Ovary (tissue), 9 donors: ENCODE data around the gene EGLN2. TPM values are rescaled to one million over a fixed set of nuclear protein-coding genes. Genes with fewer than 3 reads are reported as not detected.
A peak's percentile ranks its signal among the peaks of the same experiment; 100 is the strongest.
"Not testable (repeated sequence)": the region's sequence is repeated elsewhere in the genome, so short reads cannot be mapped to it uniquely, and the experiment has no call there.

Experiments used
- DNase-seq, 5 donors: peaks; one replicate each; pipeline ENCODE4 v3.0.0-alpha.2; 2019 to 2020
- H3K27ac ChIP-seq, 2 donors: fragments of 200-600 bp; one replicate each; pipeline versions ENCODE4 v1.5.1 to v1.8.0; 2019 to 2022
- H3K27me3 ChIP-seq: fragments of 200-600 bp; one replicate; pipeline ENCODE4 v1.8.0; 2022
- H3K36me3 ChIP-seq: fragments of 200-600 bp; sonication (generic); one replicate; pipeline ENCODE4 v1.5.1; 2019
- H3K4me1 ChIP-seq: one replicate; pipeline ENCODE4 v1.8.1; 2013; ENCODE audit warnings: mild to moderate bottlenecking, moderate library complexity; ENCODE audit not compliant: insufficient read depth
- H3K4me3 ChIP-seq: fragments of 200-600 bp; sonication (generic); one replicate; pipeline ENCODE4 v1.5.1; 2017
- H3K9me3 ChIP-seq, 2 donors: fragments of 200-600 bp in 1 of 2; sonication (generic) in 1 of 2; one replicate each; pipeline versions ENCODE4 v1.5.1 to v1.8.1; 2013 to 2019; ENCODE audit warnings: mild to moderate bottlenecking in 1 of 2, moderate library complexity in 1 of 2
- CTCF ChIP-seq, 3 donors: fragments of 450-650 bp in 2 of 3; fragments of 200-600 bp in 1 of 3; IDR thresholded peaks; one replicate each; pipeline versions ENCODE4 v1.5.1 to v1.8.0; 2016 to 2022; ENCODE audit warnings: antibody characterized with exemption in 3 of 3, mild to moderate bottlenecking in 1 of 3
- EP300 ChIP-seq: sonication (generic); formaldehyde crosslinking; IDR thresholded peaks from one replicate; pipeline ENCODE4 v1.6.1; 2017; ENCODE audit warnings: antibody characterized with exemption
- POLR2A ChIP-seq: fragments of 450-650 bp; IDR thresholded peaks from one replicate; pipeline ENCODE4 v1.6.1; 2017; ENCODE audit warnings: antibody characterized with exemption, mild to moderate bottlenecking, moderate library complexity
- WGBS, 3 donors: extraction: QIAGEN DNeasy Blood & Tissue Kit in 1 of 3; methylation state at CpG; one replicate each; pipeline versions ENCODE4 v1.1.5 to v1.1.7; 2013 to 2017; 5-methylcytosine and 5-hydroxymethylcytosine counted together
- intact Hi-C, 4 donors: fragments of 100-400 bp; cut with DNase I; formaldehyde crosslinking; loops; one replicate each; pipeline versions ENCODE4 v1.11.0 to v1.15.1; 2022 to 2023
- polyA plus RNA-seq, 2 donors: library from polyadenylated mRNA; stranded (reverse); fragments of 200-250 nt in 1 of 2; fragments of 350-450 nt in 1 of 2; fragmentation: Illumina TruSeq in 1 of 2; extraction: RNeasy Lipid Tissue Mini Kit (QIAGEN cat#74804) in 1 of 2; gene quantifications; one replicate each; pipeline ENCODE4 v1.2.3, GENCODE V29; 2013 to 2014
- total RNA-seq, 7 donors: library from RNA; depleted of rRNA in 2 of 7; stranded (reverse); fragments of >200 nt in 2 of 7; fragmentation: NEBNext Ultra II Directional in 3 of 7; extraction: Animal tissue kit (Norgen Biotek cat#: 25700) in 3 of 7; gene quantifications; one replicate each; pipeline versions ENCODE4 v1.1.0 to v1.2.4, GENCODE V29; 2016 to 2023
- donor health status: DM: no; HTN: no; CAD: no; lungs with moderate emphysema.
- donor health status: DM: no; HTN: no; CAD: no.
- donor health status: Bipolar disorder and iron deficiency.
- donor health status: DM: yes; HTN: yes; CAD: no.
- donor health status: DM: no; HTN: no; CAD: no.
- donor health status: DM: yes; HTN: yes; CAD: no.

Gene EGLN2
- total and polyA plus RNA-seq, 9 donors, result 43.6 to 121 (median 95.8) TPM

- H3K27ac ChIP-seq, H3K9me3 ChIP-seq, H3K27me3 ChIP-seq, H3K36me3 ChIP-seq, H3K4me3 ChIP-seq, intact Hi-C loops: not testable (repeated sequence)
- H3K4me1 ChIP-seq, result peaks cover 13% of the 10 kb centered on the region
- DNase-seq, result peak in 1 of 5 donors; percentile 7
- WGBS, 3 donors, result 75 to 91% (median 88%) methylated on average over 7 to 9 of the region's 14 CpGs
These were observed 27.3 kb downstream of the EGLN2 start for GRCh38 chr19:40826312-40826698.

- H3K27me3 ChIP-seq, H3K36me3 ChIP-seq, H3K4me3 ChIP-seq, intact Hi-C loops, H3K27ac ChIP-seq, H3K9me3 ChIP-seq: not testable (repeated sequence)
- 88% methylated on average over 29 of the region's 29 CpGs for WGBS, 3 donors
- H3K4me1 ChIP-seq, result peaks cover 16% of the 10 kb centered on the region
- DNase-seq, result peak in 2 of 5 donors; percentile 12 to 20
These were observed 27.9 kb downstream of the EGLN2 start for GRCh38 chr19:40826699-40827385.

DNA sequence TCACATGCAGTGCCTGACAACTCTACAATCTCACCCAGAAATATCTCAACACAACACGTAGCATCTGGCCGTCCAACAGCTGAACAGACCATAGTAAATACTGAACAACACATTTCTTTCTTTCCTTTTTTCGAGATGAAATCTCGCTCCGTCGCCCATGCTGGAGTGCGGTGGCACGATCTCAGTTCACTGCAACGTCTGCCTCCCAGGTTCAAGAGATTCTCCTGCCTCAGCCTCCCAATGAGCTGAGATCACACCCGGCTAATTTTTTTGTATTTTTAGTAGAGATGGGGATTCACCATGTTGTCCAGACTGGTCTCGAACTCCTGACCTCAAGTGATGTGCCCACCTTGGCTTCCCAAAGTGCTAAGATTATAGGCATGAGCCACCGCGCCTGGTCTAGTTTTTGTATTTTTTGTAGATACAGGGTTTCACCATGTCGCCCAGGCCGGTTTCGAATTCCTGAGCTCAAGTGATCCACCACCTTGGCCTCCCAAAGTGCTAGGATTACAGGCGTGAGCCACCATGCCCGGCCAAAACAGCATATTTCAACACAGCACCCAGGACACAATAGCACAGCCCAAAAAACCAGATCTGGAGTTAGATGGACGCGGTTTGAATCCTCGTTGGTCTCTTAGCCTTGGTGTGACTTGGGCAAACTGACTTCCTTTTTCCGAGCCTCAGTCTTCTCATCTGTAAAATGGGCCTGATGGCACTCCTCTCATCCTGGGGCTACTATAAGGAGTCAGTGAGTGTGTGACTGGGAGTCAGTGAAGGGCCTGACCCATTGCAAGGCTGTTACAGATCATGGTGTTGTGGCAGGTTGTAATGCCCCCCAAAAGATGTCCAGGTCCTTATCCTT lies 28.6 kb downstream of the EGLN2 start:
- TF ChIP-seq CTCF (IDR thresholded peaks at IDR 0.05) (no peak), EP300 (no peak), POLR2A (no peak)
- peaks cover 20% of the 10 kb centered on the region for H3K4me1 ChIP-seq
- no peaks in the 10 kb centered on the region for H3K9me3 ChIP-seq
- WGBS, 3 donors, result 95 to 96% (median 96%) methylated on average over 22 of the region's 22 CpGs
- intact Hi-C loops, result no loop called here
- H3K36me3 ChIP-seq, result no peaks in the 10 kb centered on the region
- no peaks in the 10 kb centered on the region for H3K27me3 ChIP-seq
- no peak overlapping the region for H3K4me3 ChIP-seq
- H3K27ac ChIP-seq, result no peak overlapping the region
- peak in 1 of 5 donors; percentile 12 for DNase-seq

- no peak for DNase-seq
- peaks cover 11% of the 10 kb centered on the region for H3K4me1 ChIP-seq
- no peaks in the 10 kb centered on the region for H3K9me3 ChIP-seq
- intact Hi-C loops, result no loop called here
- no peaks in the 10 kb centered on the region for H3K36me3 ChIP-seq
- no peak for TF ChIP-seq POLR2A
- no peak for TF ChIP-seq EP300
- TF ChIP-seq CTCF (IDR thresholded peaks at IDR 0.05), result no peak
- H3K4me3 ChIP-seq, result no peak overlapping the region
- H3K27ac ChIP-seq, result no peak overlapping the region
- no peaks in the 10 kb centered on the region for H3K27me3 ChIP-seq
These were observed 30.2 kb downstream of the EGLN2 start for GRCh38 chr19:40829205-40829604.

- H3K9me3 ChIP-seq, H3K27ac ChIP-seq, H3K4me3 ChIP-seq, H3K36me3 ChIP-seq, H3K27me3 ChIP-seq, intact Hi-C loops: not testable (repeated sequence)
- peaks cover 11% of the 10 kb centered on the region for H3K4me1 ChIP-seq
- WGBS, 3 donors, result 94 to 97% (median 94%) methylated on average over 16 of the region's 16 CpGs
- peak in 1 of 5 donors; percentile 16 for DNase-seq
These were observed 31.8 kb downstream of the EGLN2 start for GRCh38 chr19:40830741-40831140.
